ENCODE data around the gene ACP1.

- no peak for TF ChIP-seq CTCF (IDR thresholded peaks at IDR 0.05)
- TF ChIP-seq EP300 (IDR thresholded peaks at IDR 0.05), result no peak
- no peak for TF ChIP-seq POLR2AphosphoS5 (IDR thresholded peaks at IDR 0.05)
Observed at GRCh38 chr2:244547-244946, 20.2 kb upstream of the ACP1 start.

All from upper lobe of left lung (tissue), 4 donors.